GM19455 (cell line): ENCODE data around the gene B4GALNT3.

Source experiments
- ATAC-seq: cut with Tn5 transposase; IDR thresholded peaks from one replicate; pipeline ENCODE4 v1.9.1; 2021; ENCODE audit not compliant: unreplicated experiment

Gene B4GALNT3

GRCh38 chr12:556498-556897 lies 96.8 kb downstream of the B4GALNT3 start:
- ATAC-seq = no peak

- ATAC-seq = no peak
These were observed 98.8 kb downstream of the B4GALNT3 start for GRCh38 chr12:558580-558979.

- ATAC-seq = no peak
These were observed 99.6 kb downstream of the B4GALNT3 start for GRCh38 chr12:559208-559905.

GRCh38 chr12:559906-560455 lies 100.2 kb downstream of the B4GALNT3 start:
- no peak for ATAC-seq

- ATAC-seq = no peak
These were observed 101.1 kb downstream of the B4GALNT3 start for GRCh38 chr12:560691-561390.

- ATAC-seq = no peak
These were observed 101.6 kb downstream of the B4GALNT3 start for GRCh38 chr12:561391-561705.

GRCh38 chr12:561908-562593 lies 102.3 kb downstream of the B4GALNT3 start:
- ATAC-seq = no peak

GRCh38 chr12:562634-563033 lies 102.9 kb downstream of the B4GALNT3 start:
- no peak for ATAC-seq

GRCh38 chr12:563250-563781 lies 103.6 kb downstream of the B4GALNT3 start:
- ATAC-seq = no peak

GRCh38 chr12:563787-564298 lies 104.1 kb downstream of the B4GALNT3 start:
- no peak for ATAC-seq

GRCh38 chr12:565161-565560 lies 105.4 kb downstream of the B4GALNT3 start:
- ATAC-seq = no peak

- no peak for ATAC-seq
These were observed 105.9 kb downstream of the B4GALNT3 start for GRCh38 chr12:565589-566105.

GRCh38 chr12:568486-568885 lies 108.7 kb downstream of the B4GALNT3 start:
- ATAC-seq = no peak

GRCh38 chr12:569091-569676 lies 109.4 kb downstream of the B4GALNT3 start:
- no peak for ATAC-seq

GRCh38 chr12:569803-570434 lies 110.2 kb downstream of the B4GALNT3 start:
- peak; percentile 58 for ATAC-seq

- ATAC-seq = no peak
These were observed 110.7 kb downstream of the B4GALNT3 start for GRCh38 chr12:570435-570920.

GRCh38 chr12:570921-571794 lies 111.4 kb downstream of the B4GALNT3 start:
- no peak for ATAC-seq

GRCh38 chr12:571795-572531 lies 112.2 kb downstream of the B4GALNT3 start:
- ATAC-seq = no peak

- ATAC-seq = no peak
These were observed 112.8 kb downstream of the B4GALNT3 start for GRCh38 chr12:572532-572899.
